A549 (cell line): ENCODE measurements around the gene RIC3. TPM values are rescaled to one million over a fixed set of nuclear protein-coding genes. Genes with fewer than 3 reads are reported as not detected.

Experiments used
- ATAC-seq, 2 experiments: fragments of 200-7000 bp in 1 of 2; fragments of >200 bp in 1 of 2; cut with Nextera tagmentation in 1 of 2; cut with Tn5 transposase in 1 of 2; 3 replicates each; pipeline versions ENCODE4 v1.8.0 to v1.9.1; 2018 to 2020; ENCODE audit warnings: mild to moderate bottlenecking in 1 of 2, moderate library complexity in 1 of 2
- CTCF ChIA-PET: fragments of 300-600 bp; sonication (Branson Sonifier 250); formaldehyde crosslinking; extraction: SDS; loops from one replicate; lab custom pipeline; 2021; ENCODE audit warnings: antibody characterized with exemption, inconsistent platforms; lab: Yijun Ruan, JAX
- POLR2A ChIA-PET: fragments of 350-600 bp; formaldehyde crosslinking; extraction: SDS; loops from one replicate; lab custom pipeline; 2021; ENCODE audit warnings: antibody characterized with exemption, inconsistent platforms; lab: Yijun Ruan, JAX
- DNase-seq, 2 experiments: peaks; one replicate each; pipeline versions ENCODE4 v3.0.0 to v3.0.0-alpha.2; 2011 to 2016; ENCODE audit warnings: low read depth in 1 of 2, low spot score in 1 of 2
- FAIRE-seq: peaks from 2 replicates; lab custom pipeline; 2011; peaks lifted over from hg19 to GRCh38; lab: Jason Lieb, UNC
- H3K27ac ChIP-seq, 2 experiments: fragments of >200 bp; sonication (Bioruptor Twin); formaldehyde crosslinking; 3 replicates each; pipeline ENCODE4 v1.5.1; 2016 to 2017
- H3K4me1 ChIP-seq: fragments of >200 bp; sonication (Bioruptor Twin); formaldehyde crosslinking; 3 replicates; pipeline ENCODE4 v1.6.1; 2016
- H3K4me2 ChIP-seq: fragments of >200 bp; sonication (Bioruptor Twin); formaldehyde crosslinking; 3 replicates; pipeline ENCODE4 v1.6.1; 2016
- H3K4me3 ChIP-seq: fragments of >200 bp; sonication (Bioruptor Twin); formaldehyde crosslinking; 3 replicates; pipeline ENCODE4 v1.5.1; 2016
- H3K9me3 ChIP-seq: fragments of >200 bp; sonication (Bioruptor Twin); formaldehyde crosslinking; 3 replicates; pipeline ENCODE4 v1.6.1; 2016
- ATOH8 ChIP-seq: fragments of 250-450 bp; sonication (Bioruptor Pico); IDR thresholded peaks from 2 replicates; pipeline ENCODE4 v1.5.0; 2020; ENCODE audit warnings: low read depth, mild to moderate bottlenecking, moderate library complexity
- BHLHE40 ChIP-seq: IDR thresholded peaks from 2 replicates; pipeline ENCODE4 v1.6.1; 2012; ENCODE audit warnings: low read depth, low read length, inconsistent platforms
- CBX2 ChIP-seq: fragments of 200-600 bp; sonication (generic); IDR thresholded peaks from 2 replicates; pipeline ENCODE4 v1.6.1; 2016; ENCODE audit warnings: low read depth, mild to moderate bottlenecking, borderline replicate concordance
- CHD4 ChIP-seq: fragments of 200-600 bp; sonication (generic); IDR thresholded peaks from 2 replicates; pipeline ENCODE4 v1.6.1; 2016; ENCODE audit warnings: antibody characterized with exemption, mild to moderate bottlenecking, borderline replicate concordance
- EHMT2 ChIP-seq: fragments of 200-600 bp; sonication (generic); IDR thresholded peaks from 2 replicates; pipeline ENCODE4 v1.6.1; 2016; ENCODE audit warnings: antibody characterized with exemption, low read depth, mild to moderate bottlenecking, moderate library complexity
- EP300 ChIP-seq, 2 experiments: fragments of >200 bp; sonication (Bioruptor Twin); formaldehyde crosslinking; IDR thresholded peaks; 2 replicates in 1 of 2; 3 replicates in 1 of 2; pipeline ENCODE4 v1.6.1; 2016 to 2017
- ESRRA ChIP-seq: fragments of 150-350 bp; IDR thresholded peaks from 2 replicates; pipeline ENCODE4 v1.6.1; 2014; ENCODE audit warnings: mild to moderate bottlenecking, low read length, borderline replicate concordance
- FOSB ChIP-seq: fragments of 250-450 bp; sonication (Bioruptor Pico); IDR thresholded peaks from 2 replicates; pipeline ENCODE4 v1.5.0; 2020; ENCODE audit warnings: mild to moderate bottlenecking, moderate library complexity
- FOSL2 ChIP-seq, 2 experiments: fragments of 450-650 bp in 1 of 2; fragments of >200 bp in 1 of 2; sonication (Bioruptor Twin) in 1 of 2; formaldehyde crosslinking; IDR thresholded peaks; 2 replicates each; pipeline versions ENCODE4 v1.5.0 to v1.6.1; 2016 to 2020; ENCODE audit warnings: mild to moderate bottlenecking in 1 of 2, moderate library complexity in 1 of 2
- FOXS1 ChIP-seq: fragments of 250-450 bp; sonication (Bioruptor Pico); IDR thresholded peaks from 2 replicates; pipeline ENCODE4 v1.5.0; 2020; ENCODE audit warnings: mild to moderate bottlenecking, moderate library complexity
- HDAC2 ChIP-seq: fragments of 200-600 bp; sonication (generic); IDR thresholded peaks from 2 replicates; pipeline ENCODE4 v1.6.1; 2016
- HES2 ChIP-seq: fragments of >200 bp; sonication (Bioruptor Twin); formaldehyde crosslinking; IDR thresholded peaks from 2 replicates; pipeline ENCODE4 v1.6.1; 2016
- HEYL ChIP-seq: fragments of 250-450 bp; sonication (Bioruptor Pico); IDR thresholded peaks from 2 replicates; pipeline ENCODE4 v1.8.0; 2021; ENCODE audit warnings: mild to moderate bottlenecking, moderate library complexity
- JUNB ChIP-seq: fragments of >200 bp; sonication (Bioruptor Twin); formaldehyde crosslinking; IDR thresholded peaks from 2 replicates; pipeline ENCODE4 v1.6.1; 2016
- KDM1A ChIP-seq: fragments of 200-600 bp; sonication (generic); IDR thresholded peaks from 2 replicates; pipeline ENCODE4 v1.6.1; 2016; ENCODE audit warnings: low read depth, mild to moderate bottlenecking
- MAFK ChIP-seq: fragments of 450-650 bp; IDR thresholded peaks from 2 replicates; pipeline ENCODE4 v1.6.1; 2014; ENCODE audit not compliant: partially characterized antibody
- MAZ ChIP-seq: fragments of 150-350 bp; IDR thresholded peaks from 2 replicates; pipeline ENCODE4 v1.6.1; 2014; ENCODE audit warnings: antibody characterized with exemption, low read depth, low read length, borderline replicate concordance
- NFE2L2 ChIP-seq: fragments of 150-350 bp; conservative IDR thresholded peaks from 2 replicates; pipeline ENCODE4 v1.6.1; 2014; ENCODE audit warnings: low read length
- NPAS2 ChIP-seq: fragments of 250-450 bp; sonication (Bioruptor Pico); IDR thresholded peaks from 2 replicates; pipeline ENCODE4 v1.8.0; 2022; ENCODE audit warnings: mild to moderate bottlenecking, moderate library complexity, borderline replicate concordance
- POLR2A ChIP-seq: IDR thresholded peaks from 2 replicates; pipeline ENCODE4 v1.6.1; 2012; ENCODE audit warnings: mild to moderate bottlenecking, low read length
- POLR2AphosphoS2 ChIP-seq: conservative IDR thresholded peaks from 2 replicates; pipeline ENCODE4 v1.6.1; 2012; ENCODE audit warnings: low read length, improper control_type of control experiment, inconsistent platforms
- RAD21 ChIP-seq, 2 experiments: fragments of >200 bp in 1 of 2; sonication (Bioruptor Twin) in 1 of 2; formaldehyde crosslinking in 1 of 2; IDR thresholded peaks in 1 of 2; conservative IDR thresholded peaks in 1 of 2; 2 replicates in 1 of 2; 3 replicates in 1 of 2; pipeline ENCODE4 v1.6.1; 2012 to 2018; ENCODE audit warnings: inconsistent platforms in 1 of 2
- RARB ChIP-seq: fragments of 250-450 bp; sonication (Bioruptor Pico); IDR thresholded peaks from 2 replicates; pipeline ENCODE4 v1.8.0; 2021; ENCODE audit warnings: mild to moderate bottlenecking, moderate library complexity
- RCOR1 ChIP-seq: fragments of 150-350 bp; IDR thresholded peaks from 2 replicates; pipeline ENCODE4 v1.6.1; 2014; ENCODE audit warnings: antibody characterized with exemption, low read length, low read depth
- RFX5 ChIP-seq: fragments of 450-650 bp; IDR thresholded peaks from 2 replicates; pipeline ENCODE4 v1.7.1; 2014; ENCODE audit warnings: antibody characterized with exemption, mild to moderate bottlenecking, moderate library complexity
- SMC3 ChIP-seq: fragments of >200 bp; sonication (Bioruptor Twin); formaldehyde crosslinking; IDR thresholded peaks from 3 replicates; pipeline ENCODE4 v1.6.1; 2018; ENCODE audit warnings: inconsistent platforms
- TP53 ChIP-seq: fragments of 250-450 bp; sonication (Bioruptor Pico); IDR thresholded peaks from 2 replicates; pipeline ENCODE4 v1.5.0; 2021; ENCODE audit warnings: mild to moderate bottlenecking, moderate library complexity
- ZFP36 ChIP-seq: fragments of 450-650 bp; IDR thresholded peaks from 2 replicates; pipeline ENCODE4 v1.6.1; 2014; ENCODE audit warnings: borderline replicate concordance; ENCODE audit not compliant: partially characterized antibody
- WGBS: methylation state at CpG from one replicate; pipeline ENCODE4 v1.1.6; 2017; ENCODE audit errors: missing lambda C conversion rate; 5-methylcytosine and 5-hydroxymethylcytosine counted together
- polyA plus RNA-seq, 4 experiments: library from polyadenylated mRNA; depleted of rRNA in 3 of 4; stranded (reverse); fragments of >200 nt; fragmentation: RNase III in 1 of 4; extraction: RNeasy Plus Mini Kit Qiagen cat#74134 plus additional on column Dnase treatment in 1 of 4; gene quantifications; 2 replicates in 3 of 4; 3 replicates in 1 of 4; pipeline ENCODE4 v1.2.3, GENCODE V29; 2011 to 2017
- TF ChIP-seq, protein P1 (sequence below): fragments of 450-650 bp; IDR thresholded peaks from 2 replicates; pipeline ENCODE4 v1.6.1; 2014; ENCODE audit warnings: antibody characterized with exemption

The RIC3 gene
- polyA plus RNA-seq, 2 of the 4 experiments (the other 2 are of a cell fraction): 1.7 to 3.2 TPM

DNA sequence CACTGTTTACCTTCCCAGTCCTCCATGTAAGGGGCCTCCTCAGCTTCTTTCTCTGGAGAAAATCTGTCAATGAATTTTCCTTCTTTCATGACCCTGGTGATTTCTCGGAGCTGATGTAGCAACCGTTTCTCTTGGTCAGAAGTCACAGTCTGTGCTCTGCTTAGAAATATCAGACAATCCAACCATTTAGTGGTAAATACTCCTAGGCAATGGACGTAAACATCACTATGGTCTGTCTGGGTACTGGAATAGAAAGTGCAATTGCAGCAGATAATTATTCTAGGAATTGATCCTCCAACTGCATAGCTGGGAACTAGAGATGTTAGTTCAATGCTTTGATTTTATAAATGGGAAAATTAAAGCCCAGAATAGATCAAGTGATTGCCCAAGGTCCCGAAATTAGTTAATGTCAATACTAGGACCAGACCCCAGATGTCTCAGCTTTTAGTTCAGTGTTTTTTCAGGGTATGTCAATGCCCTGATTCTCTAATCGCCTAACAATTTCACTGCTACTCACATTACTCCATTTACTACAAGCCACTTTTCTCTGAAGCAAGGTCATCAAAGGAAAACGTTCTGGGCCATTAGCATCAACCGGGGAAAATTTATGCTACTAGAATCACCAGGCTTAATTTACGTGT is 42.1 kb downstream of the RIC3 start:
- POLR2A ChIA-PET: no interaction called here
- TF ChIP-seq RARB (CRISPR knock-in tag) (no peak), RCOR1 (no peak), FOSB (CRISPR knock-in tag) (no peak), RAD21 (conservative IDR thresholded peaks at IDR 0.05 in 1 of 2, IDR thresholded peaks at IDR 0.05 in 1 of 2) (no peak), ATOH8 (no peak), SMC3 (no peak), CBX2 (no peak), EP300 (IDR thresholded peaks at IDR 0.05) (no peak), JUNB (no peak)
- TF ChIP-seq, protein P1, sequence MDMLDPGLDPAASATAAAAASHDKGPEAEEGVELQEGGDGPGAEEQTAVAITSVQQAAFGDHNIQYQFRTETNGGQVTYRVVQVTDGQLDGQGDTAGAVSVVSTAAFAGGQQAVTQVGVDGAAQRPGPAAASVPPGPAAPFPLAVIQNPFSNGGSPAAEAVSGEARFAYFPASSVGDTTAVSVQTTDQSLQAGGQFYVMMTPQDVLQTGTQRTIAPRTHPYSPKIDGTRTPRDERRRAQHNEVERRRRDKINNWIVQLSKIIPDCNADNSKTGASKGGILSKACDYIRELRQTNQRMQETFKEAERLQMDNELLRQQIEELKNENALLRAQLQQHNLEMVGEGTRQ: no peak
- TF ChIP-seq, all 56 proteins: peak for 0
- CTCF ChIA-PET: interaction anchor here (0.8 to 2.7 kb wide), 2 partner anchors 23 to 28 kb away, joined by 3 to 10 read pairs; no protein-coding TSS in a partner anchor
- H3K4me3 ChIP-seq: no peak overlapping the region
- no peaks in the 10 kb centered on the region for H3K4me1 ChIP-seq
- no peaks in the 10 kb centered on the region for H3K9me3 ChIP-seq
- no peak for ATAC-seq
- no peak for DNase-seq
- H3K4me2 ChIP-seq: no peak overlapping the region
- no peak overlapping the region for H3K27ac ChIP-seq
- no peak for FAIRE-seq
- 43% methylated on average over 8 of the region's 8 CpGs for WGBS

DNA sequence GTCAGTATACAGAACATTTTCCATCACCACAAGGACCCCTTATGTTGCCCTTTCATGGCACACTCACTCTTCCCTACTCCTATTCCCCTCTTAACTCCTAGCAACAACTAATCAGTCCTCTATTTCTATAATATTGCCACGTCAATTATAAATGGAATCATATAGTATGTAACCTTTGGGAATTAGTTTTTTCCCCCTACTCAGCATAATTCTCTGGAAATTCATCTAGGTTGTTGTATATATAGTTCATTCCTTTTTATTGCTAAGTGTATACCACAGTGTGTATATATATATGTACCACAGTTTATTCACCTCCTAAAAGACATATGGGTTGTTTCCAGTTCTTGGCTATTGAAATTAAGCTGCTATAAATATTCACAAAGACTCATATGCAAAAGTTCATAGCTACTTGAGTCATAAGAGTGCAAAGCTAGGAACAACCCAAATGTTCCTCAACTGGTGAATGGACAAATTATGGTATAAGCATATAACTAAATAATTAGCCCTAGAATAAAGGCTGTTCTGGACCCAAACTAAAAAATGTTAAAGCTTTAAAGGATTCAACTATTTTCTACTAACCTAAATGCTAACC is 46.6 kb downstream of the RIC3 start:
- ChIA-PET CTCF (interaction anchor here (1.1 kb wide), 1 partner anchor 22 kb away, joined by 5 read pairs; no protein-coding TSS in a partner anchor), POLR2A (no interaction called here)
- no peaks in the 10 kb centered on the region for H3K4me1 ChIP-seq
- H3K4me2 ChIP-seq: no peak overlapping the region
- ATAC-seq: no peak
- WGBS: 5% methylated on average over 1 of the region's 1 CpG
- H3K4me3 ChIP-seq: no peak overlapping the region
- TF ChIP-seq MAFK (peak; percentile 81), TP53 (CRISPR knock-in tag) (no peak)
- DNase-seq: no peak
- H3K27ac ChIP-seq: no peak overlapping the region
- no peak for FAIRE-seq
- 0 out of 3 replicates have a peak, but pooled peaks cover 4% of the 10 kb centered on the region for H3K9me3 ChIP-seq

DNA sequence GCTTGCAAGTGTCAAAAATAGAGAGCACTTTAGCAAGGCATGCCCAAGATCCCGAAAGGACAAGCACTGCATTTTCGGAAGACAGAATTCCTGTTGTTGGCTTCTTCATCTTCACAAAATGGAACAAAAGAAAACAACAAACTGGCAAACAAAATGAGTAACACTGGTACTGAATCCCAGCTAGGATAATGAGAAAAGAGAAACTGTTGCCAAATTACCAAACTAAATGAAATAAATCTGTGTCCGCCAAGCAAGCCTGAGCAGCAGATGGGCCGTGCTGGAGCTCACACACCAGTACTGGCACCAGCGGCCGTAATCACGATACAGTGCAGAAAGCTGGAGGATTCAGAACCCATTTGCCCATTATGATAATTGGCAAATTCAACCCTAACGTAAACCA is 57.2 kb downstream of the RIC3 start:
- H3K27ac ChIP-seq: no peak overlapping the region
- CTCF ChIA-PET: interaction anchor here (0.7 to 5.3 kb wide), 4 partner anchors 11 to 125 kb away, joined by 3 to 62 read pairs (median 5); partner anchors contain the start of gene EIF3F
- TF ChIP-seq RFX5 (no peak), POLR2A (no peak), HDAC2 (no peak), BHLHE40 (no peak), ESRRA (no peak), NFE2L2 (no peak), FOXS1 (no peak), RCOR1 (no peak), HEYL (no peak), CHD4 (no peak), POLR2AphosphoS2 (no peak), MAFK (no peak), KDM1A (no peak), NPAS2 (CRISPR knock-in tag) (no peak), HES2 (no peak), TP53 (CRISPR knock-in tag) (no peak), MAZ (no peak), FOSL2 (IDR thresholded peaks at IDR 0.05) (no peak), FOSL2 (CRISPR knock-in tag; IDR thresholded peaks at IDR 0.05) (no peak), ZFP36 (no peak), EHMT2 (no peak)
- H3K4me2 ChIP-seq: no peak overlapping the region
- POLR2A ChIA-PET: no interaction called here
- H3K4me3 ChIP-seq: no peak overlapping the region
- peaks cover 16% of the 10 kb centered on the region; the same call in 1 of the 3 replicates for H3K9me3 ChIP-seq
- DNase-seq (no peak), ATAC-seq (no peak), FAIRE-seq (no peak)
- no peaks in the 10 kb centered on the region for H3K4me1 ChIP-seq
- WGBS: 90% methylated on average over 8 of the region's 8 CpGs
